IMR-90 (cell line): ENCODE results near the gene ROBO4. TPM values are rescaled to one million over a fixed set of nuclear protein-coding genes. Genes with fewer than 3 reads are reported as not detected.

Source experiments
- ATAC-seq: fragments of 200-7000 bp; cut with Tn5 transposase; 2 replicates; pipeline ENCODE4 v1.9.1; 2020; ENCODE audit warnings: low read depth, mild to moderate bottlenecking, moderate library complexity
- BruUV-seq: library from RNA; stranded (reverse); fragments of 400-500 nt; replicated peaks from 2 replicates; lab custom pipeline; 2021; lab: Mats Ljungman, UMichigan
- CTCF ChIA-PET: fragments of 300-600 bp; formaldehyde crosslinking; extraction: SDS; loops from one replicate; lab custom pipeline; 2021; ENCODE audit warnings: antibody characterized with exemption; lab: Yijun Ruan, JAX
- POLR2A ChIA-PET: fragments of 300-600 bp; sonication (Branson Sonifier 250); formaldehyde crosslinking; loops from one replicate; lab custom pipeline; 2022; ENCODE audit warnings: antibody characterized with exemption; ENCODE audit not compliant: unreplicated experiment; lab: Charles Lee
- DNase-seq: peaks from one replicate; pipeline ENCODE4 v3.0.0; 2013
- H2AFZ ChIP-seq: replicated peaks from 2 replicates; pipeline ENCODE3; 2013; ENCODE audit warnings: low read length, mild to moderate bottlenecking; ENCODE audit not compliant: poor library complexity
- H2AK5ac ChIP-seq: 2 replicates; pipeline ENCODE4 v1.6.1; 2013; ENCODE audit warnings: low read depth, low read length, inconsistent platforms
- H2AK9ac ChIP-seq: replicated peaks from 2 replicates; pipeline ENCODE3; 2013; ENCODE audit warnings: mild to moderate bottlenecking, low read depth, low read length, moderate library complexity; ENCODE audit not compliant: poor library complexity
- H2BK120ac ChIP-seq: 2 replicates; pipeline ENCODE4 v1.6.1; 2013; ENCODE audit warnings: low read depth, low read length, inconsistent platforms
- H2BK15ac ChIP-seq: 3 replicates; pipeline ENCODE4 v1.6.1; 2013; ENCODE audit warnings: low read depth, low read length, inconsistent platforms
- H2BK20ac ChIP-seq: 2 replicates; pipeline ENCODE4 v1.6.1; 2013; ENCODE audit warnings: low read depth, mild to moderate bottlenecking, inconsistent platforms, low read length, moderate library complexity
- H2BK5ac ChIP-seq: 2 replicates; pipeline ENCODE4 v1.6.1; 2013; ENCODE audit warnings: mild to moderate bottlenecking, low read depth, low read length, inconsistent platforms; ENCODE audit not compliant: poor library complexity, severe bottlenecking
- H3K14ac ChIP-seq: replicated peaks from 2 replicates; pipeline ENCODE4 v1.6.1; 2013; ENCODE audit warnings: low read depth, low read length, inconsistent platforms
- H3K18ac ChIP-seq: 2 replicates; pipeline ENCODE4 v1.6.1; 2013; ENCODE audit warnings: low read depth, low read length, control low read depth
- H3K23ac ChIP-seq: 2 replicates; pipeline ENCODE4 v1.6.1; 2013; ENCODE audit warnings: low read depth, low read length, inconsistent platforms
- H3K27ac ChIP-seq: 2 replicates; pipeline ENCODE4 v1.5.1; 2013; ENCODE audit warnings: mild to moderate bottlenecking, control low read depth, low read length; ENCODE audit not compliant: insufficient read depth
- H3K27me3 ChIP-seq: 2 replicates; pipeline ENCODE4 v1.6.1; 2013; ENCODE audit warnings: low read length; ENCODE audit not compliant: control insufficient read depth, insufficient read depth
- H3K36me3 ChIP-seq: 2 replicates; pipeline ENCODE4 v1.6.1; 2013; ENCODE audit warnings: low read length, mixed read lengths; ENCODE audit not compliant: control insufficient read depth, insufficient read depth
- H3K4ac ChIP-seq: 2 replicates; pipeline ENCODE4 v1.6.1; 2013; ENCODE audit warnings: low read depth, low read length, inconsistent platforms
- H3K4me1 ChIP-seq: 2 replicates; pipeline ENCODE4 v1.6.1; 2013; ENCODE audit warnings: low read length, mixed read lengths; ENCODE audit not compliant: control insufficient read depth, insufficient read depth
- H3K4me2 ChIP-seq: 2 replicates; pipeline ENCODE4 v1.6.1; 2013; ENCODE audit warnings: low read depth, mild to moderate bottlenecking, control low read depth, low read length, moderate library complexity
- H3K4me3 ChIP-seq: 2 replicates; pipeline ENCODE4 v1.5.1; 2013; ENCODE audit warnings: low read depth, mild to moderate bottlenecking, control low read depth, low read length, moderate library complexity; ENCODE audit not compliant: insufficient read depth
- H3K56ac ChIP-seq: 2 replicates; pipeline ENCODE4 v1.6.1; 2013; ENCODE audit warnings: low read length, inconsistent platforms; ENCODE audit not compliant: insufficient read depth; ENCODE audit errors: extremely low read depth
- H3K79me1 ChIP-seq, 2 experiments: 2 replicates each; pipeline ENCODE4 v1.6.1; 2013; ENCODE audit warnings: low read length in 2 of 2, inconsistent platforms in 1 of 2, low read depth in 1 of 2
- H3K9ac ChIP-seq: 2 replicates; pipeline ENCODE4 v1.6.1; 2013; ENCODE audit warnings: low read depth, low read length, control low read depth
- H3K9me1 ChIP-seq: 2 replicates; pipeline ENCODE4 v1.6.1; 2013; ENCODE audit warnings: low read length, inconsistent platforms; ENCODE audit not compliant: insufficient read depth
- H3K9me3 ChIP-seq: 2 replicates; pipeline ENCODE4 v1.6.1; 2013; ENCODE audit warnings: low read length; ENCODE audit not compliant: control insufficient read depth, insufficient read depth
- H4K20me1 ChIP-seq: 2 replicates; pipeline ENCODE4 v1.6.1; 2013; ENCODE audit warnings: low read length, inconsistent platforms; ENCODE audit not compliant: insufficient read depth
- H4K5ac ChIP-seq: 2 replicates; pipeline ENCODE4 v1.6.1; 2013; ENCODE audit warnings: mild to moderate bottlenecking, low read depth, low read length, control low read depth
- H4K8ac ChIP-seq, 2 experiments: 2 replicates each; pipeline ENCODE4 v1.6.1; 2013; ENCODE audit warnings: low read depth in 2 of 2, low read length in 2 of 2, control low read depth in 1 of 2, inconsistent platforms in 1 of 2
- H4K91ac ChIP-seq: 2 replicates; pipeline ENCODE4 v1.6.1; 2013; ENCODE audit warnings: low read depth, low read length, inconsistent platforms; ENCODE audit not compliant: insufficient read depth
- CEBPB ChIP-seq: IDR thresholded peaks from 2 replicates; pipeline ENCODE4 v1.6.1; 2012; ENCODE audit warnings: low read depth, low read length, improper control_type of control experiment
- CTCF ChIP-seq: conservative IDR thresholded peaks from 2 replicates; pipeline ENCODE4 v1.5.1; 2012; ENCODE audit warnings: mild to moderate bottlenecking, low read depth, low read length, improper control_type of control experiment
- FOS ChIP-seq: fragments of 150-350 bp; IDR thresholded peaks from 2 replicates; pipeline ENCODE4 v1.6.1; 2016; ENCODE audit warnings: low read depth, low read length
- MAFK ChIP-seq: IDR thresholded peaks from 2 replicates; pipeline ENCODE4 v1.6.1; 2012; ENCODE audit warnings: low read depth, low read length, improper control_type of control experiment
- MAZ ChIP-seq: IDR thresholded peaks from 2 replicates; pipeline ENCODE4 v1.6.1; 2012; ENCODE audit warnings: low read depth, mild to moderate bottlenecking, low read length, improper control_type of control experiment, moderate library complexity, borderline replicate concordance
- MXI1 ChIP-seq: IDR thresholded peaks from 2 replicates; pipeline ENCODE4 v1.6.1; 2012; ENCODE audit warnings: low read depth, mild to moderate bottlenecking, low read length, moderate library complexity, borderline replicate concordance
- SMC3 ChIP-seq: fragments of 150-350 bp; IDR thresholded peaks from 2 replicates; pipeline ENCODE4 v1.6.1; 2016; ENCODE audit warnings: low read depth, mild to moderate bottlenecking, antibody characterized with exemption, low read length, moderate library complexity
- WGBS, 2 experiments: methylation state at CpG; one replicate each; pipeline versions ENCODE4 v1.1.5 to v1.1.7; 2013; ENCODE audit warnings: missing lambda C conversion rate in 2 of 2; ENCODE audit not compliant: insufficient read length in 1 of 2; ENCODE audit errors: extremely low coverage in 2 of 2; 5-methylcytosine and 5-hydroxymethylcytosine counted together
- dilution Hi-C: fragments of 300-500 bp; cut with HindIII; formaldehyde crosslinking; loops from one replicate; pipeline ENCODE4 v1.14.3; 2018; ENCODE audit warnings: low sequenced_read_pairs; ENCODE audit not compliant: unreplicated experiment
- in situ Hi-C: fragments of 300-500 bp; cut with MboI; formaldehyde crosslinking; loops from 3 replicates; pipeline ENCODE4 v1.14.3; 2019; ENCODE audit warnings: low sequenced_read_pairs, inconsistent platforms, mixed read lengths
- intact Hi-C: fragments of 100-400 bp; cut with micrococcal nuclease; formaldehyde crosslinking; loops from 2 replicates; pipeline ENCODE4 v1.10.0; 2022
- polyA plus RNA-seq, 3 experiments: library from polyadenylated mRNA; depleted of rRNA; stranded (reverse); fragments of >200 nt; gene quantifications; 2 replicates each; pipeline ENCODE4 v1.2.3, GENCODE V29; 2012; ENCODE audit warnings: low replicate concordance in 1 of 3
- total RNA-seq: library from RNA; depleted of rRNA; stranded (reverse); fragments of >200 nt; gene quantifications from 2 replicates; pipeline ENCODE4 v1.2.3, GENCODE V29; 2012
- TF ChIP-seq, protein P1 (sequence below): fragments of 150-350 bp; IDR thresholded peaks from 2 replicates; pipeline ENCODE4 v1.6.1; 2016; ENCODE audit warnings: low read depth, mild to moderate bottlenecking, low read length, moderate library complexity, borderline replicate concordance

ROBO4 gene
- total and polyA plus RNA-seq, 2 of the 4 experiments (the other 2 are of a cell fraction), result 0.72 to 0.82 TPM

- dilution Hi-C loops (no loop called here), intact Hi-C loops (no loop called here), in situ Hi-C loops (no loop called here)
- Histone ChIP-seq H3K9me3 (no peaks in the 10 kb centered on the region), H4K5ac (no peak overlapping the region), H3K9me1 (peaks cover 3% of the 10 kb centered on the region; the same call in 1 of the 2 replicates), H3K9ac (no peak overlapping the region), H3K56ac (no peak overlapping the region), H3K4me3 (no peak overlapping the region), H3K4me1 (no peaks in the 10 kb centered on the region; the same call in 1 of the 2 replicates), H4K8ac (no peak overlapping the region), H3K4me2 (no peak overlapping the region), H3K79me1 (no peaks in the 10 kb centered on the region), H3K4ac (no peak overlapping the region), H4K91ac (no peak overlapping the region), H3K36me3 (no peaks in the 10 kb centered on the region), H2BK15ac (no peak overlapping the region), H2BK5ac (no peak overlapping the region), H2AK5ac (no peak overlapping the region), H4K20me1 (no peaks in the 10 kb centered on the region), H2BK20ac (no peak overlapping the region), H3K27me3 (no peaks in the 10 kb centered on the region), H3K14ac (no peak overlapping the region), H2AFZ (no peak overlapping the region), H2BK120ac (no peak overlapping the region), H3K27ac (no peak overlapping the region), H3K18ac (no peak overlapping the region), H3K23ac (no peak overlapping the region), H2AK9ac (no peak overlapping the region)
- WGBS, 2 experiments, result no CpG with 5 or more reads among the region's 11 CpGs
- BruUV-seq, result no TSS peak
- DNase-seq (no peak), ATAC-seq (no peak)
- no peak for TF ChIP-seq MAZ
- TF ChIP-seq CTCF, result no peak
- TF ChIP-seq MXI1, result no peak
- no peak for TF ChIP-seq CEBPB
- TF ChIP-seq, protein P1, sequence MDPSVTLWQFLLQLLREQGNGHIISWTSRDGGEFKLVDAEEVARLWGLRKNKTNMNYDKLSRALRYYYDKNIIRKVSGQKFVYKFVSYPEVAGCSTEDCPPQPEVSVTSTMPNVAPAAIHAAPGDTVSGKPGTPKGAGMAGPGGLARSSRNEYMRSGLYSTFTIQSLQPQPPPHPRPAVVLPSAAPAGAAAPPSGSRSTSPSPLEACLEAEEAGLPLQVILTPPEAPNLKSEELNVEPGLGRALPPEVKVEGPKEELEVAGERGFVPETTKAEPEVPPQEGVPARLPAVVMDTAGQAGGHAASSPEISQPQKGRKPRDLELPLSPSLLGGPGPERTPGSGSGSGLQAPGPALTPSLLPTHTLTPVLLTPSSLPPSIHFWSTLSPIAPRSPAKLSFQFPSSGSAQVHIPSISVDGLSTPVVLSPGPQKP, result no peak
- no peak for TF ChIP-seq MAFK
- no peak for TF ChIP-seq FOS
- no peak for TF ChIP-seq SMC3
- ChIA-PET POLR2A (no interaction called here), CTCF (no interaction called here)
Observed at GRCh38 chr11:124886476-124886875, 11.2 kb downstream of the ROBO4 start.
